Measurements from ENCODE around the gene LRRC37A.
"Not testable (repeated sequence)": the region's sequence is repeated elsewhere in the genome, so short reads cannot be mapped to it uniquely, and the experiment has no call there.

LRRC37A gene

DNA sequence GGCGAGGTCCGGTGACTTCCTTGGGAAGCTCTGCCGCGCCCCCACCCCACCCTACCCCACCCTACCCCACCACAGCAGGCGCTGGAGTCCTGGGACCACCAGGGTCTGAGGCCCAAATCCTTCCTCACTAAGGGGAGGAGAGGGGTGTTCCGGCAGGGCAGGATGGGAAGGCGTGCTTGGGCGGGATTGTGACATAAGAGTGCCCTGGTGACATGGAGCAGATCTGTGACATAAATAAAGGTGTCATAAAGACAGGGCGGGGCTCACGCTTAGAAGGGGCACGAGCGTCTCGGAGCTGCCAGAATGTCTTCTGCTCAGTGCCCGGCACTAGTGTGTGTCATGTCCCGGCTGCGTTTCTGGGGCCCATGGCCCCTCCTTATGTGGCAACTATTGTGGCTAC is at the start of gene LRRC37A:
TSS of gene LRRC37A (plus strand) at position 301 of the 400 bp plus-strand sequence. CDS start at position 304, 3 bp downstream.
- FAIRE-seq: not testable (repeated sequence)

DNA sequence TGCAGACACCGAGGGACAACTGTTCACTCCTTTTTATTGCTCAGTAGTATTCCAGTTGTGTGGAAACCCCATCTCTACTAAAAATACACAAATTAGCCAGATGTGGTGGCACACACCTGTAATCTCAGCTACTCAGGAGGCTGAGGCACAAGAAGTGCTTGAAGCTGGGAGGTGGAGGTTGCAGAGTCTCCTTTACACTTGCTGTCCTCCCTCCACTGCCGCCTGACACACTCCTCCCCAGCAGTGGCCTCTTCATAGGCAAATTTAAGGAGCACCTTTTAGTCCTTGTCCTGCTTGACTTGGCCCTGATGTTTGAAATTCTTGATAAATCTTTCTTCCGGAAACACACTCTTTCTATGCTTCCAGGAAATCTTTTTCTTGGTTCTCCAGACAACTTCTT is 45.8 kb upstream of the LRRC37A start:
- not testable (repeated sequence) for FAIRE-seq

DNA sequence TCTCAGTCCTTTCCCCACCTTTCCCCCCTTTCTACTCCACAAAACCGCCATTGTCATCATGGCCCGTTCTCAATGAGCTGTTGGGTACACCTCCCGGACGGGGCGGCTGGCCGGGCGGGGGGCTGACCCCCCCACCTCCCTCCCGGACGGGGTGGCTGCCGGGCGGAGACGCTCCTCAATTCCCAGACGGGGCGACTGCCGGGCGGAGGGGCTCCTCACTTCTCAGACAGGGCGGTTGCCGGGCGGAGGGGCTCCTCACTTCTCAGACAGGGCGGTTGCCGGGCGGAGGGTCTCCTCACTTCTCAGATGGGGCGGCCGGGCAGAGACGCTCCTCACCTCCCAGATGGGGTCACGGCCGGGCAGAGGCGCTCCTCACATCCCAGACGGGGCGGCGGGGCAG is 42.1 kb upstream of the LRRC37A start:
- not testable (repeated sequence) for FAIRE-seq

DNA sequence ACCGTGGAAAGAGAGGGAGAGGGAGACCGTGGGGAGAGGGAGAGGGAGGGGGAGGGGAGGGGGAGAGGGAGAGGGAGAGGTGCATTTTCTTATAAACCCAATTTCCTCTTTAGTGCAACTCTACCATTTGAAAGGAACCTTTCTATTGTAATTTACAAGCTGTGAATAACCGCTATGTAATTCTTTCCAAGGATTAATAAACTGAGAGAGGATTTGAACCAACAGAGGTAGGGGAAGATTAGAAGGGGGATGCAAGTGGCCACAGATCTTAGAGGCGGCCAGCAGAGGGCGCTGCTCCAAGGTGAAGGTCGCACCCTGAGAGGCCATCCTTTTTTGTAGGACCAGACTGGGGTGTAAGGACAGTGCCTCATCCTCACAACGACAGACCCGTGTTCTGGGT is 41.2 kb upstream of the LRRC37A start:
- FAIRE-seq: not testable (repeated sequence)

DNA sequence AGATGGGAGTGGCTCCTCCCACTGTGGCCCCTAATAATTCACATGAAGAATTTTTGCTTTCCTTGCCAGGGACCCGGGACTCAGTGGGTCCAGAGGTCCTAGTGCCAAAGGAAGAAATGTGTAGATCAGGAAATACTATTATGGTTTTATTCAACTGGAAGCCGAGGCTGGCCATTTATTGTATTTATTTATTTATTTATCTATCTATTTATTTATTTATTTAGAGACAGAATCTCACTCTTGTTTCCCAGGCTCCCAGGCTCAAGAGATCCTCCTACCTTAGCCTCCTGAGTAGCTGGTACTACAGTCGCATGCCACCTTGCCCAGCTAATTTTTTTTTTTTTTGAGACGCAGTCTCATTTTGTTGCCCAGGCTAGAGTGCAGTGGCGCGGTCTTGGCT is 40.7 kb upstream of the LRRC37A start:
- not testable (repeated sequence) for FAIRE-seq

DNA sequence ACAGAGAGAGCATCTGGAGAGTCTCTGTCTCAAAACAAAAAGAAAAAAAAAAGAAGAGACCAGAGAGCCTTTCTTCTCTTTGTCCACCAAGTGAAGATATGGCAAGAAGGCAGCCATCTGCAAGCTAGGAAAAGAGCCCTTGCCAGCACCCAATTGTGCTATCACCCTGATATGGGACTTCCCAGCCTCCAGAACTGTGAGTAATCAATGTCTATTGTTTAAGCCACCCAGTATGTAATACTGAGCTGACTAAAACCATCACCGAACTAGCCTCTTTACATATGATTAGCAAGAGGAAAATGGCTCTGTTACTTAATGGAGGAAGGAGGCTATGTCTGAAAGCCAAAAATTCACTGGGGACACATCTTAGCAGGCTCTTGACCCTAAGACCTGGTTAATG is 38.6 kb upstream of the LRRC37A start:
- not testable (repeated sequence) for FAIRE-seq

DNA sequence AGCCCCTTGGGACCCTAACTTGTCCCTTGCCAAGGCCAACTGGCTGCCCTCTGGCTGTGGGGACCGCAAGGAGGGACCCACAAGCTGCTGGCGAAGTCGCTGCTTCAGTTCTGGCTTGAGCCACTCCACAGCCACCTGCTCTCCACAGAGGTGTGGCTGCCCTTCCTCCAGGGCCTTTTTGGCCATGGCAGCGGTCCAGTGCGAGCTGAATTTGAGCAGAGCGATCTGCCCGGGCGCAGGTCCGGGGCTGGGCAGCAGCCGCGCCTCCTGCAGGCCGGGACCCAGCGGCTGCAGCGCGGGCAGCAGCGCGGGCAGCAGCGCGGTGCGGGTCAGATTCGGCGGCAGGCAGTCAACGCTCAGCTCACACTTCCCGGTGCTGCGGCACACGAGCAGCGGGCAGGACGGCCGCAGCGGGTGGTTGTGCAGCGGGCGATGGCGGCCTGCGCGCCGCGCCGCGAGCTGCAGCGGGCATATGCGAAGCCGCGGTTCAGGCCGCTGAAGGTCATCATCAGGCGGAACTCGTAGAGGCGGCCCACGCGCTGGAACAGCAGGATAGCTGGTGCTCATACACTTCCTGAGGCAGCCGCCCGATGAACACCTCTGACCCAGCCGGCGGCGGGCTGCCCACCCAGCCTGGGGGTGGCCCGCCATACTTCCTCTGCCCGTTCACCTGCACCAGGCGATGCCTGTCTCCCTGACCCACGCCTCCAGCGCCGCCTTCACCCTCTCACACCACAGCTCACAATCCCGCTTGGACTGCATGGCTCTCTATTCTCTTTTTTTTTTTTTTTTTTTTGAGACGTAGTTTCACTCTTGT is 34.9 kb upstream of the LRRC37A start:
- not testable (repeated sequence) for FAIRE-seq

DNA sequence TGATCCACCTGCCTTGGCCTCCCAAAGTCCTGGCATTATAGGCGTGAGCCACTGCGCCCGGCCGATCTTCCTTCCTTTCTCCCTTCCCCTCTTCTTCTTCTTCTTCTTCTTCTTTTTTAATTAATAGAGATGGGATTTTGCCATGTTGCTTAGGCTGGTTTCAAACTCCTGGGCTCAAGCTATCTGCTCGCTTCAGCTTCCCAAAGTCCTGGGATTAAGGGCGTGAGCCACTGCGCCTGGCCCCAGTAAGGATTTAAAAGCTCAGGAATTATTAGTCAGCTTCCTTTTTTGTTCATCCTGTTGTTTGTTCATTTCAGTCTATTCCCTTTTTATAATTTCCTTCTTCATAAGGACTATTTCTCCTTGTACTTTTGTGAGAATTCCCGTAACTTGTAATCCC is 32.7 kb upstream of the LRRC37A start:
- FAIRE-seq: no peak

DNA sequence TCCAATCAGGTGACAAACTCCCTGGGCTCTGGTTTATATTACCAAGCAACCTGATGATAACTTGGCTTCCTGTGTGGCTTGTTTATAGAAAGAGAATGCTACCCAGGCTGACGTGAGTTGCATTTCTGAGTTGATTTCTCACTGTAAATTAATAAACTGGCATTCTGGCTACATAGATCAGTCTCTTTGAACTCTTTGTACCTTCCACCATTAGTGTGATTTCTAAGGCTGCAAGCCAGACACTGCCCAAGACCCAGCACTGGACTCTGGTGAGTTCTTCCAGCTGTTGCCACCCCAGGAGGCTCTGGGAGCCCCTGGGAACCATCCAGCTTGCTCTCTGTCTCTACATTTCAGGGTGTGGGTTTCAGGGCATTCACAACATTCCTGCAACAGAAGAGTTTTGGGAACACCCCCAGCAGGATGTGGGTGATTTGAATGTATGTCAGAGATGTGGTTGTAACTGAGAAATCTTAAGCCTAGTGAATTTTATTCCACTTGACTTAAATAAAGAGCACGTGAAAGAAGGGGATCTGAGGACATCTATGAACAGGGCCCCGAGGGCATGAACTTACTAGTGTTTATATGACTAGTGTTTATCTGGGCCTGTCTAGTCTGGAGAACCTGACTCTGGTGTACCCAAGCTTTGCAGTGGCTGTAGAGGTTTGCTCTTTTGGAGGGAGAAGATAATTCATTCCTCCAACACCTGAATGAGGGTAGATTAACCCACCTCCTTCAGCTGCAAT is 30.3 kb upstream of the LRRC37A start:
- FAIRE-seq: no peak

DNA sequence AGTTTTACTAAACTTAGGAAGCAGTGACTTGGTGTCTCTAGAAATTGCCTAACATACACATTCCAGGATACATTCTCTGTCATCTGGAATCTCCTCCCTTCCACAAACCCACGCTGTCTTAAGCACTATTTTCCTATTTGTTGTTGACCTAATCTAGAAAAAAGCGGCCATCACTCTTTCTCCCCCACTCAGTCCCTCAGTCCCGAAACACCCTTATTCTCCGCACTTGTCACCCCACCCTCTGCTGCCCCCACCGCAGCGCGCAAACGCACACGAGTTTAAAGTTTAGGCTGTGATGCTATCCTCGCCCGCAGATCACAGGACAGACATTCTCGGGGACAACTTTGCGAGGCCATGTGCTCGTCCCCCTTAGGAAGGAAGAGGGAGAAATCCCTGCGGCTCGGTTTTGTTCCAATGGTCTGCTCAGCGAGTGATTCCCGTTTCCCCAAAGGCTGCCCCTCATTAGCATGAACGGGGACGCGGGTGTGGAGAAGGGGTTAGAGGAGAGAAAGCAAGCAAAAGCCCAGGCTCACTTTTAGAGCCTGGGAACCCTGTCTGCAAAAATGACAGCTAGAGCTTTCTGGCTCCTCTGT is 28.8 kb upstream of the LRRC37A start:
- FAIRE-seq: not testable (repeated sequence)

DNA sequence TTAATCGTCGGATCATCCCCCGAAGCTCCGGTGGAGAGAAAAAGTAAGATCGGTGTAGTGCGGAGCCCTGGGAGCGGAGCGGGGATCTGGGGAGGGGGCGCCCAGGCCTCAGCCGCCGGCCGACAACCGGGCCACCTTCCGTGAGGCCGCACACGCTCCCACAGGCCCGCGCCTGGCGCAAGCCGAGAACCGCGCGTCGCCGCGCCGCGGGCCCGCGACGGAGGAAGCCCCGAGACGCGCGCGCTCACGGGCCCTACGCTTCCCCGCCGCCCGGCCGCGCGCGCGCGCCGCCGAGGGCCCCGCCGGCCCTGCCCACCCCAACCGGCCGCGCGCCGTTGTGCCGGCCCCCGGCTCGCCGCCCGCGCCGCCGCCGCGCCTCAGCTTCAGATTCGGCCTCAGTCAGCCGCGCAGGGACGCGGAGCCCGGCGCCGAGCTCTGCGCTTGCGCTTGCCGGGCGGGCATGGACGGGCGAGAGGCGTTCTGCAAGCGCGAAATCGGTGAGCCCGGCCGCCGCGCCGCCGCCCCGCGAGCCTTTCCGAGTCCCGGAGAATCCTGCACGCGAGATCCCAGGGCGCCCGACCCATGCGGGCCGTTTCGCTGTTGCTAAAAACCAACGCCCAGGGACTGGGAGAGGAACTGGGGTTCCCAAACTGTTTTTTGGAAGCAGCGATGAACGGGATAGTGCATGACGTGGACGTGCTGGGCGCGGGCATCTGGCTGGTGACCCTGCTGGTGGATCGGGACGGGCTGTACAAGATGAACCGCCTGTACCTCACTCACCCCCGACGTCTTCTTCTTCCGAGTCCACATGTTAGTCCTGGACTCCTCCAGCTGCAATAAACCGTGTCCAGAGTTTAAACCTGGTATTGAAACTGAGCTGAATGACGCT is 28.0 kb upstream of the LRRC37A start:
- FAIRE-seq: no peak

DNA sequence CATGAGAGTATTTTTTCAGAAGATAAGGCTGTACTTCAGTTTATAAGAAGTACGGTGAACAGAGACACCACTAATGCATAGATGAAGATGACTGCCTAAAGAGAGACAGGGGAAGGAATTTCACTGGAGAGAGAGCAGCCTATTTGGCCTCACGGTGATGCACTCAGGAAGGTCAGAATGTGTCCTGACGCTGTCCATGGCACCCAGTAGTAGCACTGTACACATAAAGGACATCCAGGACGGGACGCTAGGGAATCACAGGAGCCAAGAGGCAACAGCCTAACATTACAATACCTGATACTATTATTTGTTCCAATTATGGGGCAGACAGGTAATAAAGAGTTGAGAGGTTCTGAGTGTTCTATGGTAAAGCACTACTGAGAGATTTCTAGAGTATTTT is 24.9 kb upstream of the LRRC37A start:
- no peak for FAIRE-seq

DNA sequence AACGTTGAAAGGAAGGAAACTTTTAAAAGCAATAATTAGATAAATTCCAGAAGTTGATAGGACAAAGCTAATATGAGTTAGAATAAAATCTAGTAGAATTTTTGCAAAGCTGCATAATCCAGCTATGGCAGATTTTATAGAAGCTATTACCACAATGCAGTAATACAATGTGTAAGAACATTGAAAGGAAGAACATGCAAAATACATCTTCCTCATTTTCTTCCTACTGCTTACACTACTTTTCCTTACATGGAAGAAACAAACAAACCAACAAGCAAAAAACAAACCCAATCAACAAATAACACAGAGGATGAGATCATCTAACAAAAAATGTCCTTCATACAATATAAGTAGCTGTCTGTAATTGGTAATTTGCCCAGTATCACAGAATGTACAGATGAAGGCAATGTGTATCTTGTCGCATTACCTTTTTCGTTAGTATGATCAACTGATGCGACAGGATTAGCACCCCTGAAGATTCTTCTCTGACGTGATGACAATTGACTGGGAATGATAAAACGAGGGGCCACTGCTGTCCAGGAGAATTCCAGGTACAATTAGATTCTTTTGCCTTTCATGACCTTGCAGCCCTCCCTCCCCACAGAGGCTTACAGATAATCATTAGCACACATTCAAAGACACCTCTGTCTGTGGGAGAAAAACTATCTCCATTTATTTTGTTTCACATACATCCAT is 21.2 kb upstream of the LRRC37A start:
- FAIRE-seq: no peak

DNA sequence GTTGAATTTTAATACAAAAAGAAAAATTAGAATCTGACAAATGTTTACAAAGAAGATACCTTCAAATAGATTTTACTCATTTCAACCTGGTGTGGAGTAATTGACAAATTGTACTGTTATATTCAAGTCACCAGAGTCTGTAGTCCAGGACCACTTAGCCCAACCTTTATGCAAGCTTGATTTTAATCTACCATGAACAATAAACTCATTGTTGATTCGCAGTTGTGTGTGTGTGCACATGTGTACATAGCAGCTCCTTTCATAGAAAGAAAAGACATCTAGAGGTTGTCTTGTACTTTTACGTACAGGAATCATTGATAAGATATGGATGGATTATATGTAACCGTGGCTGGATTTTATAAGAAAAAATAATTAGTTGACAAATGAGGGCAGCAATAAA is 20.7 kb upstream of the LRRC37A start:
- FAIRE-seq: no peak

DNA sequence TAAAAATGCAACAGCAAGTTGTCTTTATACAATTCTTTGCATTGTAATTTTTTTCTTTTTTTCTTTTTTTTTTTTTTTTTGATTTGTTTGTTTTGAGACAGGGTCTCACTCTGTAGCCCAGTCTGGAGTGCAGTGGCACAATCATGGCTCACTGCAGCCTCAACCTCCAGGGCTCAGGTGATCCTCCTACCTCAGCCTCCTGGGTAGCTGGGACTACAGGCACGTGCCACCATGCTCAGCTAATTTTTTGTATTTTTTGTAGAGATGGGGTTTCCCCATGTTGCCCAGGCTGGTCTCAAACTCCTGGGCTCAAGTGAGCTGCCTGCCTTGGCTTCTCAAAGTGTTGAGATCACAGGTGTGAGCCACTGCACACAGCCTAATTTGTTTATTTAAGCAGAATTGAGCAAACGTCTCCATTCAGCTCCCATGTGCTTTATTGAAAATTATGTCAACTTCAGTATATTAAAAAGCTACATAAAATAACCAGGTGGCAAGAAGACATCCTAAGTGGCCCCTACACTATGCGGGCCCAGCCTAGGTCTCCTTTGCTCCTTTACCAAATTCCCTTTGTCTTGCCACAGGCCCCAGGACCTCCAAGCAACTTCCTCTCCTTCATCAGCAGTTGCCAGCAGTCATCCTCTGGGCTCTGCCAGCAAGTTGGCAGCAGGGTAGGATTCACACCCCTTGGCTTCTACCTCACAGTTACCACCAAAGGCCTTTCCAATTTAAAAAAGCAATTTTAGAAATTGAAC is 18.0 kb upstream of the LRRC37A start:
- FAIRE-seq: not testable (repeated sequence)

DNA sequence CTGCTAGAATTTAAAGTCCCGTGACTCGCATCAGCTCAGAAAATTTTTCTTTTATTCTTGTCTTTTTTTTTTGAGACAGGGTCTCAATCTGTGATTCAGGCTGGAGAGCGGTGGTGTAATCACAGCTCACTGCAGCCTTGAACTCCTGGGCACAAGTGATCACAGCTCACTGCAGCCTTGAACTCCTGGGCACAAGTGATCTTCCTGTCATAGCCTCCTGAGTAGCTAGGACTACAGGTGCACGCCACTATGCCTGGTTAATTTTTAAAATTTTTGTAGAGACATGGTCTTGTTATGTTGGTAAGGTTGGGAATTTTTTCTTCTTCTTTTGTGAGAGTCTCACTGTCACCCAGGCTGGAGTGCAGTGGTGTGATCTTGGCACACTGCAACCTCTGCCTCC is 13.6 kb upstream of the LRRC37A start:
- FAIRE-seq: not testable (repeated sequence)

DNA sequence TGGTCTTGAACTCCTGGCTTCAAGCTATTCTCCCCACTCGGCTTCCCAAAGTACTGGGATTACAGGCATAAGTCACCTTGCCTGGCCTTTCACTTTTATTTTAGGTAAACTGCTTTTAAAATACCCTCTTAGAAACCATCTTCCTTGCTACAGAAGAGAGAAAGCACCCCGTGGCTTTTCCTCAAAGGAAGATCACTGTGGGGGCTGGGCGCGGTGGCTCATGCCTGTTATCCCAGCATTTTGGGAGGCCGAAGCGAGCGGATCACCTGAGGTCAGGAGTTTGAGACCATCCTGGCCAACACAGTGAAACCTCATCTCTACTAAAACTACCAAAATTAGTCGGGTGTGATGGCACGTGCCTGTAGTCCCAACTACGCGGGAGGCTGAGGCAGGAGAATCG is 12.3 kb upstream of the LRRC37A start:
- not testable (repeated sequence) for FAIRE-seq

DNA sequence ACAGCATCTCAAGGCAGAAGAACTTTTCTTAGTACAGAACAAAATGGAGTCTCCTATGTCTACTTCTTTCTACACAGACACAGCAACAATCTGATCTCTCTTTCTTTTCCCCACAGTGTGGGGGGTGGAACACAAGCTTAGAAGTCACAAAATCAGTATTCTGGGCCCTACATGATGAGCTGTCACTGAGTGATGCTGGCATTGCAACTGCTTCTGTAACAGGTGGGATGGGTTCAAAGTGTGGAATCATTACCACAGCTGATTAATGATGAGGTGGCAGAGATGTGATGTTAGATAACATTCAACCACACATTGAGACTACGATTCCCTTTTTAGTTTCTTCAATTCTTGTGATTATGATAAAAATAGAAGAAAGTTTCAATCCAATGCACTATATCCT is 10.5 kb upstream of the LRRC37A start:
- not testable (repeated sequence) for FAIRE-seq

DNA sequence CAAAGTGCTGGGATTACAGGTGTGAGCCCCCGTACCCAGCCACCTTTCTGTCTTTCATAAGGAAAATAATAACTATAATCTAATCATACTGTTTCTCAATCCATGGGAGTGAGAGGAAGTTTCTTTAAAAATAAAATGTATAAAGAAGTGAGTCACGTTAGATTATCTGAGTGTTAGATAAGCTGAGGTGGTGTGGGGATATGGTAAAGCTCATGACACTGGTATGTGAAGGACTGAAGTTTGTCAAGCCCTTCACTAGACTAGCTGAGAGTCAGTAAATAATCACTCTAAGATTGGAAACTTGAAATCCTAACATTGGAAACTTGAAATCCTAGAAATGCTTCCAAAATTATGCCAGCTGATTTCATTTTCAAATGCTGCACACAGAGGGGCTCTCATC is 9.4 kb upstream of the LRRC37A start:
- not testable (repeated sequence) for FAIRE-seq

DNA sequence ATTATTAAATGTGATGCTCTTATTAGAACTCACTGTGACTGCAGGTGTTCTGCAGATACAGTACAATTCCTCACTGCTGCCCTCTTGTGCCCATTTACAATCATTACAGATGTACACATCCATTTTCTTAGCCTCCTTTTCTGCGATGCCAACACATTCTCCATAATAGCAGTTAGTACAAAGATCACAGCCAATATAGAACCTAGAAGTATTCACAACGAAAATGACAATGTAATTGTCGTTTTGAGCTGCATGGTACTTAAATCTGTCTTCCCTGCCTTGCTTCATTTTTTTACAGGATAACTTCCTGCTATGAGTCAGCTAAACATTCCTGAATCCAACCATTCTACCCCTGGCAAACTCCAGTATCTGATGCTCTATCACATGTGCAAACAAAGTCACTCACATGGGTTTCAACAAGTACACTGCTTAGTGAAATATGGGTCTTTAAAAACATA is 8.1 kb upstream of the LRRC37A start:
- not testable (repeated sequence) for FAIRE-seq

DNA sequence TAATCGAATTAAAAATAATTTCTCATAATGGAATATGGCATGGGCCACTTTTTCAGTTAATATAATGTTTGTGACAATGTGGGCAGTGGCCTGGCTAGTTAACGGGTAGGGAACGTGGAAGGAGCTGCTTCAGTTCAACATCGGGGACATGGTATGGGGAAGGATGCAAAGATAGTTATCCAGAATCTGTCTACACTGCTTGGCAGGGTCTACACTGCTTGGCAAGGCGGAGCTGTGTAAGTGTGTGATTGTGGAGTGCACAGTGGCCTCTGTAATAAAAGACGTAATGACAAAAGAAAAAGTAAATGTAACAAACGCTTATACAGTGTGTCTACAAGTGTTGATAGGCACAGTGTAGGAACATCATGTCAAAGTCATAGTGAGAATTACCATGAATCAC is 7.3 kb upstream of the LRRC37A start:
- not testable (repeated sequence) for FAIRE-seq
